ENCODE data around the gene ZNF296. TPM values are rescaled to one million over a fixed set of nuclear protein-coding genes. Genes with fewer than 3 reads are reported as not detected.

Gene ZNF296
- total and polyA plus RNA-seq, 2 of the 8 experiments (the other 6 are each of a cell fraction or from before 2014, with no cell fraction given): 2.7 to 7.5 TPM

GRCh38 chr19:45124021-45124420, 47.7 kb upstream of the ZNF296 start (continued):
- no peak for TF ChIP-seq RAD21 (IDR thresholded peaks at IDR 0.05 in 1 of 2, conservative IDR thresholded peaks at IDR 0.05 in 1 of 2; ENCODE audit: low read depth in 2 of 2, low read length in 2 of 2)

Measured in H1 (cell line).